OCI-LY3 (cell line): ENCODE data around the gene SLC25A29.

Experiments
- H2AFZ ChIP-seq: fragments of 200-600, 300-600 bp; shearing (Covaris generic); 2 replicates; pipeline ENCODE4 v1.6.0; 2014; ENCODE audit warnings: antibody characterized with exemption, low read depth, low read length
- H3K27ac ChIP-seq: fragments of 200-600, 300-600 bp; sonication (generic); 2 replicates; pipeline ENCODE4 v1.5.1; 2014; ENCODE audit warnings: mild to moderate bottlenecking, low read length, moderate library complexity, mixed read lengths
- H3K27me3 ChIP-seq: fragments of 200-600, 300-600 bp; sonication (generic); 2 replicates; pipeline ENCODE4 v1.6.1; 2014; ENCODE audit warnings: low read depth, low read length, mixed read lengths
- H3K36me3 ChIP-seq: fragments of 200-600, 300-600 bp; sonication (generic); replicated peaks from 2 replicates; pipeline ENCODE3; 2014; ENCODE audit warnings: low read depth, low read length, mixed read lengths
- H3K4me1 ChIP-seq: fragments of 300-600, 200-600 bp; sonication (generic); 2 replicates; pipeline ENCODE4 v1.6.1; 2014; ENCODE audit warnings: low read length, mixed read lengths
- H3K4me2 ChIP-seq: fragments of 200-600, 300-600 bp; sonication (generic); 2 replicates; pipeline ENCODE4 v1.6.1; 2014; ENCODE audit warnings: low read length, mixed read lengths
- H3K4me3 ChIP-seq: fragments of 300-600, 200-600 bp; sonication (generic); 2 replicates; pipeline ENCODE4 v1.5.1; 2014; ENCODE audit warnings: antibody characterized with exemption, mild to moderate bottlenecking, low read length, moderate library complexity
- H3K79me2 ChIP-seq: fragments of 300-600, 200-600 bp; shearing (Covaris generic); 2 replicates; pipeline ENCODE4 v1.6.1; 2014; ENCODE audit warnings: mild to moderate bottlenecking, low read length, mixed read lengths
- H3K9ac ChIP-seq: fragments of 300-600, 200-600 bp; shearing (Covaris generic); 2 replicates; pipeline ENCODE4 v1.6.0; 2014; ENCODE audit warnings: mild to moderate bottlenecking, low read length, moderate library complexity
- H3K9me3 ChIP-seq: fragments of 200-600, 300-600 bp; shearing (Covaris generic); 2 replicates; pipeline ENCODE4 v1.6.1; 2014; ENCODE audit warnings: low read length, mixed read lengths; ENCODE audit not compliant: insufficient read depth
- H4K20me1 ChIP-seq: fragments of 200-600, 300-600 bp; sonication (generic); 2 replicates; pipeline ENCODE4 v1.6.1; 2016; ENCODE audit warnings: low read length, mixed read lengths; ENCODE audit not compliant: insufficient read depth
- CTCF ChIP-seq: fragments of 200-600, 300-600 bp; sonication (generic); IDR thresholded peaks from 2 replicates; pipeline ENCODE4 v1.5.1; 2014; ENCODE audit warnings: antibody characterized with exemption, low read length, low read depth
- EZH2phosphoT487 ChIP-seq: fragments of 200-600 bp; shearing (Covaris generic); IDR thresholded peaks from 2 replicates; pipeline ENCODE4 v1.6.1; 2018; ENCODE audit warnings: antibody characterized with exemption, mixed run types, low read depth

Gene SLC25A29

GRCh38 chr14:100294963-100295330 lies 11.3 kb downstream of the SLC25A29 start:
- Histone ChIP-seq H3K79me2 (no peaks in the 10 kb centered on the region), H3K9ac (no peak overlapping the region), H3K4me2 (no peak overlapping the region), H3K9me3 (no peaks in the 10 kb centered on the region), H3K36me3 (no peaks in the 10 kb centered on the region), H3K27me3 (no peaks in the 10 kb centered on the region), H3K4me3 (no peak overlapping the region), H4K20me1 (no peaks in the 10 kb centered on the region), H2AFZ (no peak overlapping the region), H3K27ac (no peak overlapping the region), H3K4me1 (peaks cover 24% of the 10 kb centered on the region)
- TF ChIP-seq EZH2phosphoT487: no peak
- TF ChIP-seq CTCF: no peak

GRCh38 chr14:100294213-100294962 lies 11.9 kb downstream of the SLC25A29 start:
- H3K9me3 ChIP-seq: no peaks in the 10 kb centered on the region
- TF ChIP-seq CTCF (no peak), EZH2phosphoT487 (no peak)
- H3K9ac ChIP-seq: no peak overlapping the region
- no peaks in the 10 kb centered on the region for H3K36me3 ChIP-seq
- no peak overlapping the region for H3K27ac ChIP-seq
- no peaks in the 10 kb centered on the region for H3K27me3 ChIP-seq
- H3K4me1 ChIP-seq: peaks cover 27% of the 10 kb centered on the region
- H4K20me1 ChIP-seq: no peaks in the 10 kb centered on the region
- no peak overlapping the region for H3K4me3 ChIP-seq
- H3K79me2 ChIP-seq: no peaks in the 10 kb centered on the region
- no peak overlapping the region for H3K4me2 ChIP-seq
- H2AFZ ChIP-seq: no peak overlapping the region

GRCh38 chr14:100293497-100294212 lies 12.6 kb downstream of the SLC25A29 start:
- no peak overlapping the region for H3K27ac ChIP-seq
- H3K9ac ChIP-seq: no peak overlapping the region
- peaks cover 27% of the 10 kb centered on the region for H3K4me1 ChIP-seq
- no peaks in the 10 kb centered on the region for H3K27me3 ChIP-seq
- H4K20me1 ChIP-seq: no peaks in the 10 kb centered on the region
- H3K4me3 ChIP-seq: no peak overlapping the region
- no peak overlapping the region for H2AFZ ChIP-seq
- no peaks in the 10 kb centered on the region for H3K36me3 ChIP-seq
- TF ChIP-seq CTCF: no peak
- H3K4me2 ChIP-seq: no peak overlapping the region
- H3K79me2 ChIP-seq: no peaks in the 10 kb centered on the region
- H3K9me3 ChIP-seq: no peaks in the 10 kb centered on the region

GRCh38 chr14:100292776-100293461 lies 13.3 kb downstream of the SLC25A29 start:
- Histone ChIP-seq H3K36me3 (no peaks in the 10 kb centered on the region), H3K4me2 (no peak overlapping the region), H2AFZ (no peak overlapping the region), H3K27me3 (no peaks in the 10 kb centered on the region), H3K9me3 (no peaks in the 10 kb centered on the region), H3K27ac (no peak overlapping the region), H4K20me1 (no peaks in the 10 kb centered on the region), H3K9ac (no peak overlapping the region), H3K4me3 (no peak overlapping the region), H3K4me1 (peaks cover 21% of the 10 kb centered on the region), H3K79me2 (no peaks in the 10 kb centered on the region)
- no peak for TF ChIP-seq EZH2phosphoT487
- TF ChIP-seq CTCF: no peak
